ENCODE data around the gene ITLN2. TPM values are rescaled to one million over a fixed set of nuclear protein-coding genes. Genes with fewer than 3 reads are reported as not detected.
A peak's percentile ranks its signal among the peaks of the same experiment; 100 is the strongest.
"Not testable (repeated sequence)": the region's sequence is repeated elsewhere in the genome, so short reads cannot be mapped to it uniquely, and the experiment has no call there.

The ITLN2 gene
- total and polyA plus RNA-seq, 2 experiments from 2014 or later, result not detected

DNA sequence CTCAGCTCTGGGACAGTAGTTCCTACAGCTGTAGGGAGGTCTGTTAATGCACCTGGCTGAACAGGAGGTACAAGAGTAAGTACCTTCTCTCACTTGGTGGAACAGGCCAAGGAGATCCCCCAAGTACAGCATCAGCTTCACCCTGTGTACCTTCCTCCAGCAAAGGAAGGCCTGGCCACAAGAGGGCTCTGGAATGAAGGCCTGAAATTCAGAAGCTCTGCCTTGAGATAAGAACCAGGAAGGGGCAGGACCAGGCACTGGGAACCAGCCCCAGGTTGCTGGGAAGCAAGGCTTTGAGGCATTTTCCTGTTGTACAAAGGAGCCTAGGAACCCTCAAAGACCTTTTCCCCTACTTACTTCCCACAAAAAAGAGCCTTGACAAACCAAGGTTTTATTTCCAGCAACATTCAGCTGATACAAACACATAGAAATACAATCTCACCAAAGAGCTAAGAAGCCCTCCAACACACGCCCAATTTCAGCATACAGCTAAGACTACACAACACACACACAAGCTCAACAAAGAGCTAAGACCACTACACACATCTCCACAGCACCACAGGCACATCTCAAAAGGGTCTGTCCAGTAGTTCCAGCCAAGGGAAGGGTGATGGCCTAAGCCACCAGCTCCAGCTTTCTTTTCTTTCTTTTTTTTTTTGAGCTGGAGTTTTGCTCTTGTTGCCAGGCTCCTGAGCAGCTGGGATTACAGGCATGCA, 42.9 kb upstream of the ITLN2 start:
- H3K9me3 ChIP-seq (ENCODE audit: low read depth), result no peaks in the 10 kb centered on the region
- TF ChIP-seq EZH2phosphoT487 (IDR thresholded peaks at IDR 0.05; ENCODE audit: insufficient read depth, low read depth), result no peak
- no peak for TF ChIP-seq EZH2 (IDR thresholded peaks at IDR 0.05; ENCODE audit: insufficient read depth, poor library complexity, severe bottlenecking)
- 88 to 90% methylated on average over 1 of the region's 1 CpG for WGBS, 2 experiments (ENCODE audit: low coverage in 1 of 2, low lambda C conversion rate in 2 of 2, missing lambda C conversion rate in 2 of 2)
- no peak overlapping the region for H3K4me2 ChIP-seq (ENCODE audit: unreplicated experiment)
- no peak overlapping the region for H3K9ac ChIP-seq
- peak; percentile 72 for DNase-seq
- H3K36me3 ChIP-seq (ENCODE audit: low read depth), result no peaks in the 10 kb centered on the region
- H3K27me3 ChIP-seq (replicated peaks; ENCODE audit: insufficient read depth), result no peaks in the 10 kb centered on the region
- in situ Hi-C loops (cut with MboI), result loop anchor here (10.0 kb wide), 1 partner anchor 97 kb away; the partner anchor contains the start of gene KLHDC9
- H3K9me2 ChIP-seq (ENCODE audit: insufficient read depth), result no peaks in the 10 kb centered on the region
- peak overlapping the region; percentile 75; the same call in 1 of the 2 replicates for H2AFZ ChIP-seq
- no peak overlapping the region for H3K4me3 ChIP-seq
- H3K79me2 ChIP-seq (ENCODE audit: insufficient read depth), result no peaks in the 10 kb centered on the region
- peaks cover 30% of the 10 kb centered on the region for H3F3A ChIP-seq (ENCODE audit: insufficient read depth)
- peaks cover 15% of the 10 kb centered on the region for H3K4me1 ChIP-seq (ENCODE audit: insufficient read depth)
- H3K27ac ChIP-seq, result no peak overlapping the region
- no peaks in the 10 kb centered on the region for H4K20me1 ChIP-seq (ENCODE audit: insufficient read depth)

DNA sequence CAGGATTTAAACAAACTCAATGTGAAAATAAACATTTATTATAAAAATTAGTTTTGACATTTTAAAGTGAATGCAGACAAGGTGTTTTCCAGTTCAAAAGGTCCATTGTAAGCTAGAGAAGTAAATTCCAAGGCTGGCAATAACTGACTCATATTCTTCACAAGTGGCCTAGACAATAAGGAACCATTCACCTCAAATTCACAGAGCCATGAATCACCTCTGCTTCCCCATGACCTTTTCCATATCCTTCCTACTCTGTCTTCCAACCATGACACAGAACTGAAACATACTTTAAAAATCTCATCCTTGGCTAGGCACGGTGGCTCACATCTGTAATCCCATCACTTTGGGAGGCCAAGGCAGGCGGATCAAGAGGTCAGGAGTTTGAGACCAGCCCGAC, 41.6 kb upstream of the ITLN2 start:
- H3K4me2 ChIP-seq (ENCODE audit: unreplicated experiment), result peak overlapping the region; percentile 1
- H3K9ac ChIP-seq, result no peak overlapping the region
- no peaks in the 10 kb centered on the region for H4K20me1 ChIP-seq (ENCODE audit: insufficient read depth)
- H3K27me3 ChIP-seq (replicated peaks; ENCODE audit: insufficient read depth), result no peaks in the 10 kb centered on the region
- H3K79me2 ChIP-seq (ENCODE audit: insufficient read depth), result no peaks in the 10 kb centered on the region
- no peak overlapping the region for H2AFZ ChIP-seq
- H3K4me1 ChIP-seq (ENCODE audit: insufficient read depth), result peaks cover 15% of the 10 kb centered on the region
- H3K4me3 ChIP-seq, result no peak overlapping the region
- in situ Hi-C loops (cut with MboI), result loop anchor here (10.0 kb wide), 1 partner anchor 99 kb away; the partner anchor contains the start of gene KLHDC9
- no peaks in the 10 kb centered on the region for H3K9me2 ChIP-seq (ENCODE audit: insufficient read depth)
- peaks cover 30% of the 10 kb centered on the region for H3F3A ChIP-seq (ENCODE audit: insufficient read depth)
- DNase-seq, result peak; percentile 79
- H3K36me3 ChIP-seq (ENCODE audit: low read depth), result no peaks in the 10 kb centered on the region
- 52 to 60% methylated on average over 3 of the region's 3 CpGs for WGBS, 2 experiments (ENCODE audit: low coverage in 1 of 2, low lambda C conversion rate in 2 of 2, missing lambda C conversion rate in 2 of 2)
- TF ChIP-seq EZH2 (IDR thresholded peaks at IDR 0.05; ENCODE audit: insufficient read depth, poor library complexity, severe bottlenecking) (no peak), EZH2phosphoT487 (IDR thresholded peaks at IDR 0.05; ENCODE audit: insufficient read depth, low read depth) (no peak)
- no peaks in the 10 kb centered on the region for H3K9me3 ChIP-seq (ENCODE audit: low read depth)
- H3K27ac ChIP-seq, result peak overlapping the region; percentile 62

DNA sequence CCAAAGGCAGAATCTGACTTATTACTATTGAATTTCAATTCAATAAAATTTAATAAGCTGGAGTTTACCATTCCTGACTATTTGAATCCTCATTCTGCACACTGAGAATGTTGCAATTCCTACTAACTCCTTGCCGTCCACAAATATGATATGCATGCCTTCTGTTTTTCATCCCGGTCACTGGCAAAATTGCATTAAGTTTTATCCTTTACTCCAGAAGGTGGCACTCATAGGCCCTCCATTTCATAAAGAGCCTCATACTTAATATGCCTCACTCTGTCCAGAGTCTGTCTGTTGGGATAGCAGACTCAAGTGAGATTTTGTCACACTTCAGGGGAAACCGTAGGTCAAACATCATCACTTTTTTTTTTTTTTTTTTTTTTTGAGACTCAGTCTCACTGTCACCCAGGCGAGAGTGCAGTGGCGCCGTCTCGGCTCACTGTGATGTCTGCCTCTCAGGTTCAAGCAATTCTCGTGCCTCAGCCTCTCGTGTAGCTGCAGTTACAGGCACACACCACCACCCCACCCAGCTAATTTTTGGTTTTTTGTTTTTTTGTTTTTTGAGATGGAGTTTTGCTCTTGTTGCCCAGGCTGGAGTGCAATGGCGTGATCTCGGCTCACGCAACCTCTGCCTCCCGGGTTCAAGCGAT, 39.1 kb upstream of the ITLN2 start:
- 66 to 68% methylated on average over 14 of the region's 14 CpGs for WGBS, 2 experiments (ENCODE audit: low coverage in 1 of 2, low lambda C conversion rate in 2 of 2, missing lambda C conversion rate in 2 of 2)
- no peaks in the 10 kb centered on the region for H4K20me1 ChIP-seq (ENCODE audit: insufficient read depth)
- no peak overlapping the region for H3K4me2 ChIP-seq (ENCODE audit: unreplicated experiment)
- H3K36me3 ChIP-seq (ENCODE audit: low read depth), result no peaks in the 10 kb centered on the region
- peaks cover 30% of the 10 kb centered on the region for H3F3A ChIP-seq (ENCODE audit: insufficient read depth)
- TF ChIP-seq EZH2phosphoT487 (IDR thresholded peaks at IDR 0.05; ENCODE audit: insufficient read depth, low read depth) (no peak), EZH2 (IDR thresholded peaks at IDR 0.05; ENCODE audit: insufficient read depth, poor library complexity, severe bottlenecking) (no peak)
- no peaks in the 10 kb centered on the region for H3K79me2 ChIP-seq (ENCODE audit: insufficient read depth)
- H3K9ac ChIP-seq, result no peak overlapping the region
- no peak overlapping the region for H2AFZ ChIP-seq
- peak; percentile 83 for DNase-seq
- no peaks in the 10 kb centered on the region for H3K27me3 ChIP-seq (replicated peaks; ENCODE audit: insufficient read depth)
- no peaks in the 10 kb centered on the region for H3K9me2 ChIP-seq (ENCODE audit: insufficient read depth)
- H3K4me3 ChIP-seq, result no peak overlapping the region
- H3K4me1 ChIP-seq (ENCODE audit: insufficient read depth), result peaks cover 15% of the 10 kb centered on the region
- in situ Hi-C loops (cut with MboI), result loop anchor here (10.0 kb wide), 1 partner anchor 101 kb away; the partner anchor contains the start of gene KLHDC9
- H3K9me3 ChIP-seq (ENCODE audit: low read depth), result no peaks in the 10 kb centered on the region
- no peak overlapping the region for H3K27ac ChIP-seq

DNA sequence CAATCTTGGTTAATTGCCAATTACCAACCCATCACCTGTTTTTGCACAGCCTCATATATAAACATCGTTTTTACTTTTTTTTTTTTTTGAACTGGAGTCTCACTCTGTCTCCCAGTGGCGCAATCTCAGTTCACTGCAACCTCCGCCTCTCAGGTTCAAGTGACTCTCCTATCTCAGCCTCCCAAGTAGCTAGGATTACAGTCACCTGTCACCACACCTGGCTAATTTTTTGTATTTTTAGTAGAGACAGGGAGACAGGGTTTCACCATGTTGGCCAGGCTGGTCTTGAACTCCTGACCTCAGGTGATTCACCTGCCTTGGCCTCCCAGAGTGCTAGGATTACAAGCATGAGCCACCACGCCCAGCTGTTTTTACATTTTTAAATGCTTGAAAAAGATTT, 37.4 kb upstream of the ITLN2 start:
- in situ Hi-C loops (cut with MboI), result loop anchor here (10.0 kb wide), 1 partner anchor 103 kb away; the partner anchor contains the start of gene KLHDC9
- H3K79me2 ChIP-seq (ENCODE audit: insufficient read depth), result not testable (repeated sequence)

More for the DNA sequence above, 37.4 kb upstream of the ITLN2 start:
- Histone ChIP-seq H3K4me1 (ENCODE audit: insufficient read depth) (peaks cover 15% of the 10 kb centered on the region), H3F3A (ENCODE audit: insufficient read depth) (peaks cover 29% of the 10 kb centered on the region)
- not testable (repeated sequence) for H3K4me3 ChIP-seq; H3K4me2 ChIP-seq (ENCODE audit: unreplicated experiment); H3K36me3 ChIP-seq (ENCODE audit: low read depth); H3K27me3 ChIP-seq (replicated peaks; ENCODE audit: insufficient read depth); DNase-seq; H4K20me1 ChIP-seq (ENCODE audit: insufficient read depth); H3K9ac ChIP-seq; H3K27ac ChIP-seq; H2AFZ ChIP-seq; H3K9me3 ChIP-seq (ENCODE audit: low read depth); H3K9me2 ChIP-seq (ENCODE audit: insufficient read depth)
- 88 to 89% methylated on average over 4 of the region's 4 CpGs for WGBS, 2 experiments (ENCODE audit: low coverage in 1 of 2, low lambda C conversion rate in 2 of 2, missing lambda C conversion rate in 2 of 2)
